Glomerular visceral epithelial cell (primary cell): ENCODE data around the gene VWA5A.
"Not testable (repeated sequence)": the region's sequence is repeated elsewhere in the genome, so short reads cannot be mapped to it uniquely, and the experiment has no call there.

Experiments
- DNase-seq: peaks from one replicate; pipeline ENCODE4 v3.0.0-alpha.2; 2016; ENCODE audit errors: extremely low spot score

Gene VWA5A

GRCh38 chr11:124094731-124095130 is 20.5 kb upstream of the VWA5A start:
- no peak for DNase-seq

- DNase-seq, result no peak
Observed at GRCh38 chr11:124096364-124096763, 18.9 kb upstream of the VWA5A start.

GRCh38 chr11:124098141-124098540 is 17.1 kb upstream of the VWA5A start:
- DNase-seq, result no peak

GRCh38 chr11:124101737-124102136 is 13.5 kb upstream of the VWA5A start:
- no peak for DNase-seq

- DNase-seq, result no peak
Observed at GRCh38 chr11:124108156-124108555, 7.1 kb upstream of the VWA5A start.

- DNase-seq, result no peak
Observed at GRCh38 chr11:124109377-124109776, 5.9 kb upstream of the VWA5A start.

- no peak for DNase-seq
Observed at GRCh38 chr11:124110201-124110600, 5.0 kb upstream of the VWA5A start.

GRCh38 chr11:124113890-124114289 is 1.4 kb upstream of the VWA5A start:
- no peak for DNase-seq

- DNase-seq, result no peak
Observed at GRCh38 chr11:124115782-124116616, 749 bp downstream of the VWA5A start.

- no peak for DNase-seq
Observed at GRCh38 chr11:124119103-124119502, 3.9 kb downstream of the VWA5A start.

GRCh38 chr11:124120891-124121290 is 5.6 kb downstream of the VWA5A start:
- DNase-seq, result no peak

- DNase-seq, result no peak
Observed at GRCh38 chr11:124122123-124122522, 6.9 kb downstream of the VWA5A start.

GRCh38 chr11:124123622-124124021 is 8.4 kb downstream of the VWA5A start:
- no peak for DNase-seq

GRCh38 chr11:124127134-124127533 is 11.9 kb downstream of the VWA5A start:
- not testable (repeated sequence) for DNase-seq

GRCh38 chr11:124143034-124143433 is 27.8 kb downstream of the VWA5A start:
- DNase-seq, result no peak

- no peak for DNase-seq
Observed at GRCh38 chr11:124147951-124148350, 32.7 kb downstream of the VWA5A start.

GRCh38 chr11:124150684-124151083 is 35.4 kb downstream of the VWA5A start:
- DNase-seq, result no peak

- no peak for DNase-seq
Observed at GRCh38 chr11:124152770-124153407, 37.6 kb downstream of the VWA5A start.

- no peak for DNase-seq
Observed at GRCh38 chr11:124153821-124154220, 38.6 kb downstream of the VWA5A start.

GRCh38 chr11:124159481-124159880 is 44.2 kb downstream of the VWA5A start:
- no peak for DNase-seq

GRCh38 chr11:124160986-124161385 is 45.7 kb downstream of the VWA5A start:
- no peak for DNase-seq

- no peak for DNase-seq
Observed at GRCh38 chr11:124167826-124168231, 52.6 kb downstream of the VWA5A start.

- DNase-seq, result no peak
Observed at GRCh38 chr11:124168796-124169195, 53.5 kb downstream of the VWA5A start.
